ENCODE measurements around the gene GIN1. TPM values are rescaled to one million over a fixed set of nuclear protein-coding genes. Genes with fewer than 3 reads are reported as not detected.
"Not testable (repeated sequence)": the region's sequence is repeated elsewhere in the genome, so short reads cannot be mapped to it uniquely, and the experiment has no call there.

The GIN1 gene
- total RNA-seq, 1 experiment from 2014 or later: 6.9 TPM

GRCh38 chr5:103117471-103117991 lies 2.4 kb downstream of the GIN1 start:
- in situ Hi-C loops (cut with HindIII; ENCODE audit: low pct_unique_long_range_greater_than_20kb, low sequenced_read_pairs): no loop called here
- DNase-seq (ENCODE audit: low read depth, low spot score): no peak

- no peak for DNase-seq (ENCODE audit: low read depth, low spot score)
- in situ Hi-C loops (cut with HindIII; ENCODE audit: low pct_unique_long_range_greater_than_20kb, low sequenced_read_pairs): no loop called here
Observed at GRCh38 chr5:103114440-103114839, 5.5 kb downstream of the GIN1 start.

- in situ Hi-C loops (cut with HindIII; ENCODE audit: low pct_unique_long_range_greater_than_20kb, low sequenced_read_pairs): no loop called here
- no peak for DNase-seq (ENCODE audit: low read depth, low spot score)
Observed at GRCh38 chr5:103112910-103113309, 7.0 kb downstream of the GIN1 start.

GRCh38 chr5:103111468-103111867 lies 8.5 kb downstream of the GIN1 start:
- no peak for DNase-seq (ENCODE audit: low read depth, low spot score)
- in situ Hi-C loops (cut with HindIII; ENCODE audit: low pct_unique_long_range_greater_than_20kb, low sequenced_read_pairs): no loop called here

GRCh38 chr5:103110403-103110802 lies 9.5 kb downstream of the GIN1 start:
- no peak for DNase-seq (ENCODE audit: low read depth, low spot score)
- in situ Hi-C loops (cut with HindIII; ENCODE audit: low pct_unique_long_range_greater_than_20kb, low sequenced_read_pairs): no loop called here

- in situ Hi-C loops (cut with HindIII; ENCODE audit: low pct_unique_long_range_greater_than_20kb, low sequenced_read_pairs): no loop called here
- no peak for DNase-seq (ENCODE audit: low read depth, low spot score)
Observed at GRCh38 chr5:103109277-103109676, 10.7 kb downstream of the GIN1 start.

GRCh38 chr5:103108086-103108485 lies 11.9 kb downstream of the GIN1 start:
- in situ Hi-C loops (cut with HindIII; ENCODE audit: low pct_unique_long_range_greater_than_20kb, low sequenced_read_pairs): no loop called here
- DNase-seq (ENCODE audit: low read depth, low spot score): no peak

- in situ Hi-C loops (cut with HindIII; ENCODE audit: low pct_unique_long_range_greater_than_20kb, low sequenced_read_pairs): no loop called here
- no peak for DNase-seq (ENCODE audit: low read depth, low spot score)
Observed at GRCh38 chr5:103102234-103102633, 17.7 kb downstream of the GIN1 start.

GRCh38 chr5:103101079-103101750 lies 18.7 kb downstream of the GIN1 start:
- in situ Hi-C loops (cut with HindIII; ENCODE audit: low pct_unique_long_range_greater_than_20kb, low sequenced_read_pairs): no loop called here
- DNase-seq (ENCODE audit: low read depth, low spot score): no peak

- peak; percentile 2 for DNase-seq (ENCODE audit: low read depth, low spot score)
- in situ Hi-C loops (cut with HindIII; ENCODE audit: low pct_unique_long_range_greater_than_20kb, low sequenced_read_pairs): no loop called here
Observed at GRCh38 chr5:103098993-103099392, 20.9 kb downstream of the GIN1 start.

GRCh38 chr5:103094737-103095136 lies 25.2 kb downstream of the GIN1 start:
- peak; percentile 4 for DNase-seq (ENCODE audit: low read depth, low spot score)
- in situ Hi-C loops (cut with HindIII; ENCODE audit: low pct_unique_long_range_greater_than_20kb, low sequenced_read_pairs): no loop called here

GRCh38 chr5:103093727-103094126 lies 26.2 kb downstream of the GIN1 start:
- no peak for DNase-seq (ENCODE audit: low read depth, low spot score)
- in situ Hi-C loops (cut with HindIII; ENCODE audit: low pct_unique_long_range_greater_than_20kb, low sequenced_read_pairs): no loop called here

GRCh38 chr5:103092676-103093075 lies 27.3 kb downstream of the GIN1 start:
- no peak for DNase-seq (ENCODE audit: low read depth, low spot score)
- in situ Hi-C loops (cut with HindIII; ENCODE audit: low pct_unique_long_range_greater_than_20kb, low sequenced_read_pairs): no loop called here

GRCh38 chr5:103090791-103091190 lies 29.1 kb downstream of the GIN1 start:
- DNase-seq (ENCODE audit: low read depth, low spot score): peak; percentile 78
- in situ Hi-C loops (cut with HindIII; ENCODE audit: low pct_unique_long_range_greater_than_20kb, low sequenced_read_pairs): no loop called here

GRCh38 chr5:103089272-103089671 lies 30.7 kb downstream of the GIN1 start:
- DNase-seq (ENCODE audit: low read depth, low spot score): no peak
- in situ Hi-C loops (cut with HindIII; ENCODE audit: low pct_unique_long_range_greater_than_20kb, low sequenced_read_pairs): no loop called here

GRCh38 chr5:103086547-103086946 lies 33.4 kb downstream of the GIN1 start:
- in situ Hi-C loops (cut with HindIII; ENCODE audit: low pct_unique_long_range_greater_than_20kb, low sequenced_read_pairs): no loop called here
- no peak for DNase-seq (ENCODE audit: low read depth, low spot score)

- in situ Hi-C loops (cut with HindIII; ENCODE audit: low pct_unique_long_range_greater_than_20kb, low sequenced_read_pairs): no loop called here
- DNase-seq (ENCODE audit: low read depth, low spot score): no peak
Observed at GRCh38 chr5:103079796-103080195, 40.1 kb downstream of the GIN1 start.

- no peak for DNase-seq (ENCODE audit: low read depth, low spot score)
- in situ Hi-C loops (cut with HindIII; ENCODE audit: low pct_unique_long_range_greater_than_20kb, low sequenced_read_pairs): no loop called here
Observed at GRCh38 chr5:103075442-103075841, 44.5 kb downstream of the GIN1 start.

- DNase-seq (ENCODE audit: low read depth, low spot score); in situ Hi-C loops (cut with HindIII; ENCODE audit: low pct_unique_long_range_greater_than_20kb, low sequenced_read_pairs): not testable (repeated sequence)
Observed at GRCh38 chr5:103073500-103073899, 46.4 kb downstream of the GIN1 start.

- in situ Hi-C loops (cut with HindIII; ENCODE audit: low pct_unique_long_range_greater_than_20kb, low sequenced_read_pairs): no loop called here
- no peak for DNase-seq (ENCODE audit: low read depth, low spot score)
Observed at GRCh38 chr5:103066326-103066725, 53.6 kb downstream of the GIN1 start.

Data from SK-MEL-5 (cell line).